Rectal smooth muscle tissue (tissue), 1 donor: ENCODE measurements around the gene LHFPL2.
"Not testable (repeated sequence)": the region's sequence is repeated elsewhere in the genome, so short reads cannot be mapped to it uniquely, and the experiment has no call there.

Experiments
- H3K27ac ChIP-seq: one replicate; pipeline ENCODE4 v1.7.0; 2013; ENCODE audit warnings: low read depth, low read length, inconsistent platforms
- H3K27me3 ChIP-seq: one replicate; pipeline ENCODE4 v1.7.0; 2013; ENCODE audit warnings: low read length; ENCODE audit not compliant: control insufficient read depth, insufficient read depth
- H3K36me3 ChIP-seq: one replicate; pipeline ENCODE4 v1.7.0; 2013; ENCODE audit warnings: low read length; ENCODE audit not compliant: control insufficient read depth, insufficient read depth
- H3K4me1 ChIP-seq: one replicate; pipeline ENCODE4 v1.7.0; 2013; ENCODE audit warnings: low read length; ENCODE audit not compliant: control insufficient read depth, insufficient read depth
- H3K4me3 ChIP-seq: one replicate; pipeline ENCODE4 v1.7.0; 2013; ENCODE audit warnings: low read length
- H3K9ac ChIP-seq: one replicate; pipeline ENCODE4 v1.7.0; 2013; ENCODE audit warnings: low read length

LHFPL2 gene

DNA sequence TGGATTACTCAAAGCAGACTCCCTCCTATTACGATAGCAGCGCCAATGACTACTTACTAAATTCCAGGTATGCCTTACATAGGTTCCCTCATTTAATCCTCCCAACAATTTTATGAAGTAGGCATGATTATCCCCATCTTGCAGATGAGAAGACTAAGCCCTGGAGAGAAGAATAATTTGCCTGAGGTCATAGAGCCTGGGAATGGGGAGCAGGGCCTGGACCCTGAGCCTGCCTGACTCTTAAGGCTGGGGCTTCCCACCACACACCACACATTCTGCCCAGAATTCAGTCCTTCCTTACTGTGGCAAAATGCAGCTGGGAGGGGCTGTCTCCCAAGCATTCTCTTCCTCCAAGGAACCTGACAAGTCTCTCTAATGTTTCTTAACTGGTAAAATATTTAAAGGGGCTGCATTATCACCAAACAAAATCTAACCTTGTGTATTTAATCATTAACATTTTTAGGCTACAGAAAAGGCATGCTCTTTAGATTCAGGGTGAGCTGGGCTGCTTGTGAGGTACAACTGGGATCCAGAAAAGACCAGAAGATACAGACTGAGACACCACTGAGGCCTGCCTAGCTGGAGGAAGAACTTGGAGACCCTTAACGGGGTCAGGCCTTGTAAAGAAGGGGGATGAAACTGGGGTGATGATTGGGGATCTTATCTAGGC lies 26.1 kb downstream of the LHFPL2 start:
- Histone ChIP-seq H3K27me3 (no peaks in the 10 kb centered on the region), H3K4me1 (peaks cover 31% of the 10 kb centered on the region), H3K36me3 (peaks cover 9% of the 10 kb centered on the region), H3K9ac (no peak overlapping the region), H3K27ac (no peak overlapping the region), H3K4me3 (no peak overlapping the region)

DNA sequence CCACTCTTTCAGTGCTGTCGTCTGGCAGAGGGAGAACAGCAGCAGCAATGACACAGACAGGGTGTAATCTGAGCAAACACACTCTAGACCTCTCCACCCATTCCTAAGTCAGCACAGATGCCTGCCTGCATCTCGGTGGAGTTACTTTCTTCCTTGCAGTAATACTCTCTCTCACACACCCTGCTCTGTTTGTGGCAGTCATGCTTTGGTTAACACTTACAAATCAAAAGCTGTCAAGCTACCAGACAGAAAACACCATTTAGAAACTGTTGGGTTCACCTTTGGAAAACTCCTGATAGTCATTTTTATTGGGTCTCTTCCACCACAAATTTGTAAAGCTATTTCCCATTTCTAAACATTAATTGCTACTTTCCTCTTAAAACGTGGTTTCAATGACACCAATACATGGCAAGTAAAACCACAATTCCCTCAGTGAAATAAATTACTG lies 27.3 kb downstream of the LHFPL2 start:
- Histone ChIP-seq H3K4me3 (no peak overlapping the region), H3K36me3 (peaks cover 9% of the 10 kb centered on the region), H3K27ac (no peak overlapping the region), H3K9ac (no peak overlapping the region), H3K27me3 (no peaks in the 10 kb centered on the region), H3K4me1 (peaks cover 20% of the 10 kb centered on the region)

DNA sequence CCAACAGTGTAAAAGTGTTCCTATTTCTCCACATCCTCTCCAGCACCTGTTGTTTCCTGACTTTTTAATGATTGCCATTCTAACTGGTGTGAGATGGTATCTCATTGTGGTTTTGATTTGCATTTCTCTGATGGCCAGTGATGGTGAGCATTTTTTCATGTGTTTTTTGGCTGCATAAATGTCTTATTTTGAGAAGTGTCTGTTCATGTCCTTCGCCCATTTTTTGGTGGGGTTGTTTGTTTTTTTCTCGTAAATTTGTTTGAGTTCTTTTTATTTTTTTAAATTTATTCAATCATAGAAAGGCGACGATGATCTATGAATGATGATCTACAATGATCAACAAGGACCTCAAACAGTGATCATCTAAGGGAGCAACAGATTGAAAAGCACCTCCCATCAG lies 28.5 kb downstream of the LHFPL2 start:
- H3K36me3 ChIP-seq, H3K27me3 ChIP-seq, H3K9ac ChIP-seq, H3K27ac ChIP-seq, H3K4me1 ChIP-seq, H3K4me3 ChIP-seq: not testable (repeated sequence)

DNA sequence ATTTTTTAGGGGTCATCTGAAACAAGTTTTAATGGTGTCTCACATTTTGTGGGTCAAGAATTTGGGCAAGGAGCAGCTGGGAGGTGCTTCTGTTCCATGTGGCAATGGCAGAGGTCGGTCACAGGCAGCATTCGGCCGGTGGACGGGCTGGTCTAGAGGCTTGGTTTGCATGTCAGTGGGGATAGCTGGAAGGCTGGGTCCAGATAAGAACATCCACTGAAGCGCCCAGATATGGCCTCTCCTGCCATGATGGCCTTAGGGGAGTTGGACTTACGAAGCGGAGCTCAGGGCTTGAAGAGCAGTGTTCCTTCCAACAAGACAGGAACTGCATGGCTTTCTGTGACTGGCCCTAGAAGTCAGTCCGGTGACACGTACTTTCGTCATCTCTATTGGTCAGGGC lies 30.3 kb downstream of the LHFPL2 start:
- peaks cover 11% of the 10 kb centered on the region for H3K4me1 ChIP-seq

GRCh38 chr5:78615697-78616096 lies 32.9 kb downstream of the LHFPL2 start:
- no peaks in the 10 kb centered on the region for H3K27me3 ChIP-seq
- peaks cover 9% of the 10 kb centered on the region for H3K36me3 ChIP-seq
- H3K9ac ChIP-seq, result no peak overlapping the region
- peaks cover 35% of the 10 kb centered on the region for H3K4me1 ChIP-seq
- H3K27ac ChIP-seq, result no peak overlapping the region
- no peak overlapping the region for H3K4me3 ChIP-seq

More for the DNA sequence above, 30.3 kb downstream of the LHFPL2 start:
- Histone ChIP-seq H3K9ac (no peak overlapping the region), H3K27ac (no peak overlapping the region), H3K27me3 (no peaks in the 10 kb centered on the region), H3K36me3 (peaks cover 9% of the 10 kb centered on the region), H3K4me3 (no peak overlapping the region)

- Histone ChIP-seq H3K9ac (no peak overlapping the region), H3K27ac (no peak overlapping the region), H3K4me1 (peaks cover 44% of the 10 kb centered on the region), H3K36me3 (peaks cover 4% of the 10 kb centered on the region), H3K4me3 (no peak overlapping the region), H3K27me3 (no peaks in the 10 kb centered on the region)
These were observed 33.8 kb downstream of the LHFPL2 start for GRCh38 chr5:78614816-78615215.

GRCh38 chr5:78613756-78614155 lies 34.8 kb downstream of the LHFPL2 start:
- Histone ChIP-seq H3K4me3 (no peak overlapping the region), H3K27me3 (no peaks in the 10 kb centered on the region), H3K27ac (no peak overlapping the region), H3K4me1 (peaks cover 54% of the 10 kb centered on the region), H3K9ac (no peak overlapping the region), H3K36me3 (peaks cover 4% of the 10 kb centered on the region)

GRCh38 chr5:78613151-78613533 lies 35.4 kb downstream of the LHFPL2 start:
- peak overlapping the region; percentile 61 for H3K27ac ChIP-seq
- H3K4me3 ChIP-seq, result no peak overlapping the region
- no peaks in the 10 kb centered on the region for H3K27me3 ChIP-seq
- peaks cover under 1% of the 10 kb centered on the region for H3K36me3 ChIP-seq
- H3K9ac ChIP-seq, result no peak overlapping the region
- peaks cover 55% of the 10 kb centered on the region for H3K4me1 ChIP-seq

GRCh38 chr5:78612227-78613150 lies 36.1 kb downstream of the LHFPL2 start:
- Histone ChIP-seq H3K27ac (peak overlapping the region; percentile 61), H3K27me3 (no peaks in the 10 kb centered on the region), H3K4me3 (no peak overlapping the region), H3K36me3 (no peaks in the 10 kb centered on the region), H3K4me1 (peaks cover 55% of the 10 kb centered on the region), H3K9ac (no peak overlapping the region)

GRCh38 chr5:78611126-78611605 lies 37.4 kb downstream of the LHFPL2 start:
- no peak overlapping the region for H3K9ac ChIP-seq
- no peaks in the 10 kb centered on the region for H3K36me3 ChIP-seq
- H3K27ac ChIP-seq, result peak overlapping the region; percentile 78
- H3K4me3 ChIP-seq, result no peak overlapping the region
- H3K27me3 ChIP-seq, result no peaks in the 10 kb centered on the region
- peaks cover 55% of the 10 kb centered on the region for H3K4me1 ChIP-seq

DNA sequence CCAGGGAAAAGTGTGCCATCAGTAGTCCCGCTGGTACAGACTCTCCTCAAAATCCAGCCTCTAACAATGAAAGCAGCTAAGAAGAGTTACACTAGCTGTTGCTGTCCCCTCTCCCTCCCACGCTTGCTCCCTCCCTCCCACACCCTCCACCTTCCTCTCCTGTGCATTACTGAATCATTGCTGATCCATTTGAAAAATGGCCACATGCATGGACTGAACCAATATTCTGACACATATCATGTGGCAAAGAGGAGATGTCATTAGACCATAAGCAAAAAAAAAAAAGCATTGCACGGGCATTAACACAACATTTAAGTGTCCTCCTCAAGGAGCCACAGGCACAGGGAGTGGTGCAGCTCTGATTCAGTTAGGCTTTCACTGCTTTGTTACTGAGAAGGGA lies 37.9 kb downstream of the LHFPL2 start:
- Histone ChIP-seq H3K9ac (no peak overlapping the region), H3K36me3 (no peaks in the 10 kb centered on the region), H3K27me3 (no peaks in the 10 kb centered on the region), H3K4me1 (peaks cover 59% of the 10 kb centered on the region), H3K27ac (peak overlapping the region; percentile 78), H3K4me3 (no peak overlapping the region)

DNA sequence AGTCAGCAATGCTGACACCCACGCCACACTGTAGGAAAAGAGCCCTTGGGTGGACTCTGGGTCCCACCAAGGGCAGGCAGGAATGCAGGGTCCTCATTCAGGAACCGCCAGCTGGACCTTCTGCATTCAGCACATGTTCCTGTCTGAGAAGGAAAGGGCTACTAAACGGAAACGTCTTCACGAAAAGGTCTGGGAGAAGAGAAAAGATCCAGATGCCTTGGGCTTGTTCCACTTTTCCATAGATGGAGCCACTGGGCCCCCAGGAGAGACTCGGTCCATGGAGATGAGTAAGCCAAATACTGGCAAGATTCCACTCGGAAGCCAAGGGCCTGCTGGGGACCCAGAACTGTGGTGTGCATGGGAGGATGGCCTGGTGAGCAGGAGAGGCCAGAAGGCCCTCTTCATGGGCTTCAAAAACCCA lies 38.4 kb downstream of the LHFPL2 start:
- Histone ChIP-seq H3K27me3 (no peaks in the 10 kb centered on the region), H3K9ac (no peak overlapping the region), H3K36me3 (no peaks in the 10 kb centered on the region), H3K4me1 (peaks cover 63% of the 10 kb centered on the region), H3K4me3 (peak overlapping the region; percentile 13), H3K27ac (peak overlapping the region; percentile 78)
